K562 (cell line): ENCODE measurements around the gene INPP5D. TPM values are rescaled to one million over a fixed set of nuclear protein-coding genes. Genes with fewer than 3 reads are reported as not detected.

Experiments
- ATAC-seq: fragments of 200-7000 bp; cut with Tn5 transposase; 3 replicates; pipeline ENCODE4 v1.9.1; 2020; ENCODE audit warnings: moderate library complexity
- BruUV-seq: library from RNA; stranded (reverse); fragments of 400-500 nt; replicated peaks from 2 replicates; lab custom pipeline; 2021; lab: Mats Ljungman, UMichigan
- CTCF ChIA-PET: fragments of 300-600 bp; formaldehyde crosslinking; extraction: SDS; loops from one replicate; lab custom pipeline; 2021; ENCODE audit warnings: low intra/inter-chr PET ratio; lab: Yijun Ruan, JAX
- POLR2A ChIA-PET: fragments of 300-600, 350-650 bp; sonication (Branson Sonifier 250); formaldehyde crosslinking; extraction: SDS; loops from one replicate; lab custom pipeline; 2021; ENCODE audit warnings: antibody characterized with exemption, inconsistent platforms; lab: Yijun Ruan, JAX
- DNase-seq, 4 experiments: peaks; one replicate each; pipeline versions ENCODE4 v3.0.0 to v3.0.0-alpha.2; 2011 to 2018; ENCODE audit warnings: low spot score in 3 of 4, mixed read lengths in 3 of 4; ENCODE audit errors: extremely low read depth in 1 of 4
- FAIRE-seq: peaks from 2 replicates; lab custom pipeline; 2011; peaks lifted over from hg19 to GRCh38; lab: Jason Lieb, UNC
- H2AFZ ChIP-seq: 2 replicates; pipeline ENCODE4 v1.6.0; 2011; ENCODE audit warnings: low read depth, low read length, control low read depth, inconsistent platforms
- H3K27ac ChIP-seq: fragments of 200-600 bp; 3 replicates; pipeline ENCODE4 v1.8.0; 2011; ENCODE audit warnings: low read depth, mild to moderate bottlenecking, control low read depth, inconsistent platforms, low read length, moderate library complexity, mixed read lengths; ENCODE audit errors: extremely low read depth
- H3K27me3 ChIP-seq, 2 experiments: fragments of 300-600 bp in 1 of 2; 2 replicates in 1 of 2; 3 replicates in 1 of 2; pipeline versions ENCODE4 v1.6.0 to v1.8.0; 2011; ENCODE audit warnings: inconsistent platforms in 2 of 2, low read length in 2 of 2, mild to moderate bottlenecking in 1 of 2, mixed read lengths in 1 of 2, moderate library complexity in 1 of 2; ENCODE audit not compliant: control insufficient read depth in 2 of 2, insufficient read depth in 2 of 2
- H3K36me3 ChIP-seq: fragments of 300-600 bp; 3 replicates; pipeline ENCODE4 v1.8.0; 2011; ENCODE audit warnings: mild to moderate bottlenecking, low read length, inconsistent platforms; ENCODE audit not compliant: control insufficient read depth, insufficient read depth
- H3K4me1 ChIP-seq, 2 experiments: fragments of 200-600 bp in 1 of 2; replicated peaks in 1 of 2; 2 replicates in 1 of 2; 3 replicates in 1 of 2; pipeline versions ENCODE4 v1.5.1 to v1.8.0; 2011; ENCODE audit warnings: inconsistent platforms in 2 of 2, low read length in 2 of 2, mild to moderate bottlenecking in 1 of 2, mixed read lengths in 1 of 2, moderate library complexity in 1 of 2; ENCODE audit not compliant: control insufficient read depth in 2 of 2, insufficient read depth in 2 of 2
- H3K4me2 ChIP-seq: 2 replicates; pipeline ENCODE4 v1.6.1; 2011; ENCODE audit warnings: low read length, control low read depth, inconsistent platforms, mixed read lengths; ENCODE audit not compliant: insufficient read depth
- H3K4me3 ChIP-seq: fragments of 200-600 bp; sonication (generic), shearing (Covaris generic); 2 replicates; pipeline ENCODE4 v1.5.1; 2016; ENCODE audit warnings: control low read depth, inconsistent platforms
- H3K79me2 ChIP-seq: fragments of 200-600 bp; 3 replicates; pipeline ENCODE4 v1.8.0; 2011; ENCODE audit warnings: low read length, inconsistent platforms; ENCODE audit not compliant: control insufficient read depth, insufficient read depth
- H3K9ac ChIP-seq, 2 experiments: 2 replicates each; pipeline versions ENCODE4 v1.6.0 to v1.6.1; 2011; ENCODE audit warnings: low read depth in 2 of 2, low read length in 2 of 2, control low read depth in 1 of 2, inconsistent platforms in 1 of 2, mild to moderate bottlenecking in 1 of 2, mixed read lengths in 1 of 2; ENCODE audit not compliant: insufficient read depth in 1 of 2
- H3K9me1 ChIP-seq: one replicate; pipeline ENCODE4 v1.6.0; 2011; ENCODE audit warnings: inconsistent platforms, mild to moderate bottlenecking, low read length, moderate library complexity; ENCODE audit not compliant: control insufficient read depth, insufficient read depth
- H3K9me3 ChIP-seq: replicated peaks from 2 replicates; pipeline ENCODE4 v1.5.1; 2011; ENCODE audit warnings: low read depth, low read length, inconsistent platforms; ENCODE audit not compliant: control insufficient read depth, insufficient read depth
- H4K20me1 ChIP-seq: replicated peaks from 2 replicates; pipeline ENCODE4 v1.6.1; 2011; ENCODE audit warnings: low read length, inconsistent platforms, mixed read lengths; ENCODE audit not compliant: control insufficient read depth, insufficient read depth
- BMI1 ChIP-seq: fragments of 150-350 bp; IDR thresholded peaks from 2 replicates; pipeline ENCODE4 v1.6.1; 2014; ENCODE audit warnings: low read length
- BRD9 ChIP-seq: fragments of 450-650 bp; IDR thresholded peaks from 2 replicates; pipeline ENCODE4 v1.6.1; 2018; ENCODE audit warnings: low read depth; ENCODE audit not compliant: partially characterized antibody
- ID3 ChIP-seq, 2 experiments: fragments of 250-450 bp in 1 of 2; fragments of 450-650 bp in 1 of 2; sonication (Bioruptor Pico) in 1 of 2; IDR thresholded peaks; 2 replicates each; pipeline versions ENCODE4 v1.6.1 to v1.8.0; 2016 to 2021; ENCODE audit warnings: mild to moderate bottlenecking in 2 of 2, moderate library complexity in 2 of 2, missing compliant biosample characterization in 1 of 2, missing genetic modification characterization in 1 of 2
- IRF9 ChIP-seq: fragments of 450-650 bp; IDR thresholded peaks from 2 replicates; pipeline ENCODE4 v1.6.1; 2016; ENCODE audit warnings: missing biosample characterization, missing genetic modification characterization
- NFATC3 ChIP-seq: fragments of 450-650 bp; IDR thresholded peaks from 2 replicates; pipeline ENCODE4 v1.6.1; 2017; ENCODE audit warnings: mild to moderate bottlenecking
- NR2F6 ChIP-seq: fragments of 450-650 bp; formaldehyde crosslinking; IDR thresholded peaks from 2 replicates; pipeline ENCODE4 v1.4.0; 2020; ENCODE audit warnings: mild to moderate bottlenecking
- NUFIP1 ChIP-seq: fragments of 450-650 bp; IDR thresholded peaks from 2 replicates; pipeline ENCODE4 v1.6.1; 2018; ENCODE audit not compliant: partially characterized antibody
- POLR2G ChIP-seq: fragments of 200-400 bp; formaldehyde crosslinking; IDR thresholded peaks from 2 replicates; pipeline ENCODE4 v1.6.1; 2017; ENCODE audit warnings: low read depth, mild to moderate bottlenecking, antibody characterized with exemption, low read length, moderate library complexity
- PTBP1 ChIP-seq: fragments of 200-400 bp; formaldehyde crosslinking; IDR thresholded peaks from 2 replicates; pipeline ENCODE4 v1.6.1; 2017; ENCODE audit warnings: low read depth, low read length
- PTRF ChIP-seq: fragments of 450-650 bp; IDR thresholded peaks from 2 replicates; pipeline ENCODE4 v1.6.1; 2016; ENCODE audit warnings: mild to moderate bottlenecking, missing genetic modification characterization, missing compliant biosample characterization
- SFPQ ChIP-seq: fragments of 200-400 bp; formaldehyde crosslinking; IDR thresholded peaks from 2 replicates; pipeline ENCODE4 v1.6.1; 2017; ENCODE audit warnings: mild to moderate bottlenecking, low read depth, low read length, moderate library complexity
- SIRT6 ChIP-seq: IDR thresholded peaks from one replicate; pipeline ENCODE4 v1.6.1; 2012; ENCODE audit warnings: low read depth, mild to moderate bottlenecking, control low read depth, inconsistent platforms, low read length, moderate library complexity
- SNRNP70 ChIP-seq: fragments of 200-400 bp; formaldehyde crosslinking; optimal IDR thresholded peaks from 2 replicates; pipeline ENCODE3; 2017; ENCODE audit warnings: low read depth, low read length
- TFAP4 ChIP-seq: sonication (generic); formaldehyde crosslinking; IDR thresholded peaks from 2 replicates; pipeline ENCODE4 v1.8.0; 2022; ENCODE audit warnings: missing genetic modification reagents, mild to moderate bottlenecking, moderate library complexity, borderline replicate concordance
- ZNF124 ChIP-seq: sonication (generic); formaldehyde crosslinking; IDR thresholded peaks from 2 replicates; pipeline ENCODE4 v1.8.1; 2022; ENCODE audit warnings: missing genetic modification reagents
- ZNF764 ChIP-seq: fragments of 250-450 bp; sonication (Bioruptor Pico); IDR thresholded peaks from 2 replicates; pipeline ENCODE4 v1.4.0; 2020; ENCODE audit warnings: low read depth, mild to moderate bottlenecking, moderate library complexity
- WGBS: fragments of 100-300 bp; shearing (Covaris generic); methylation state at CpG from one replicate; pipeline ENCODE4 v1.1.6; 2016; ENCODE audit warnings: low coverage, mixed read lengths; ENCODE audit not compliant: insufficient coverage; ENCODE audit errors: missing lambda C conversion rate; 5-methylcytosine and 5-hydroxymethylcytosine counted together
- in situ Hi-C: fragments of 300-500 bp; cut with MboI; formaldehyde crosslinking; loops from 4 replicates; pipeline ENCODE4 v1.15.0; 2018; ENCODE audit warnings: inconsistent platforms, mixed read lengths
- intact Hi-C: fragments of 100-400 bp; cut with micrococcal nuclease; formaldehyde crosslinking; loops from 2 replicates; pipeline ENCODE4 v1.14.2; 2022
- polyA plus RNA-seq, 8 experiments: library from polyadenylated mRNA; depleted of rRNA in 4 of 8; stranded (reverse) in 5 of 8; unstranded in 3 of 8; fragments of >200 nt; fragmentation: Nextera tagmentation in 2 of 8; fragmentation: Illumina TruSeq in 1 of 8; extraction: Ambion mirVana in 2 of 8; extraction: Trizol in 1 of 8; gene quantifications; 2 replicates each; pipeline versions ENCODE4 v1.2.1 to v1.2.3, GENCODE V29; 2011 to 2014; ENCODE audit warnings: inconsistent platforms in 1 of 8, missing spikeins in 1 of 8
- total RNA-seq, 7 experiments: library from RNA; depleted of rRNA in 6 of 7; stranded (reverse); fragments of >200 nt in 6 of 7; fragmentation: Illumina TruSeq in 2 of 7; extraction: Trizol in 2 of 7; gene quantifications; 2 replicates each; pipeline versions ENCODE4 v1.2.1 to v1.2.3, GENCODE V29; 2011 to 2021; ENCODE audit warnings: low replicate concordance in 1 of 7

Gene INPP5D
- total and polyA plus RNA-seq, 9 of the 15 experiments (the other 6 are each of a cell fraction or from before 2014, with no cell fraction given) = 0.55 to 6.2 (median 2.2) TPM

GRCh38 chr2:233090879-233091278, 30.7 kb downstream of the INPP5D start (continued):
- no peak for TF ChIP-seq ID3 (CRISPR knock-in tag; IDR thresholded peaks at IDR 0.05)
- TF ChIP-seq ID3 (tag; IDR thresholded peaks at IDR 0.05) = no peak
- TF ChIP-seq ZNF124 (CRISPR knock-in tag) = no peak

GRCh38 chr2:233091595-233092375, 31.6 kb downstream of the INPP5D start:
- CTCF ChIA-PET = no interaction called here
- H3K4me1 ChIP-seq = peaks cover 38 to 41% of the 10 kb centered on the region in 2 experiments
- peak overlapping the region; percentile 81 for H3K27ac ChIP-seq
- no peaks in the 10 kb centered on the region for H3K27me3 ChIP-seq
- H3K9ac ChIP-seq = peak overlapping the region in 1 of 2 experiments; percentile 12; a peak in 1 of 4 replicates
- H3K9me1 ChIP-seq = peaks cover 2% of the 10 kb centered on the region
- H3K4me3 ChIP-seq = no peak overlapping the region
- DNase-seq (peak; percentile 78 to 92 (median 82)), ATAC-seq (peak; percentile 93), FAIRE-seq (peak; percentile 98)
- no peaks in the 10 kb centered on the region for H3K36me3 ChIP-seq
- H3K4me2 ChIP-seq = peak overlapping the region; percentile 53
- WGBS = under 1% methylated on average over 15 of the region's 18 CpGs
- H3K9me3 ChIP-seq = no peaks in the 10 kb centered on the region
- H2AFZ ChIP-seq = peak overlapping the region; percentile 14; the same call in 1 of the 2 replicates
- no peaks in the 10 kb centered on the region for H3K79me2 ChIP-seq
- intact Hi-C loops = no loop called here
- H4K20me1 ChIP-seq = no peaks in the 10 kb centered on the region
- in situ Hi-C loops = no loop called here
- POLR2A ChIA-PET = interaction anchor here (0.7 to 1.9 kb wide), 4 partner anchors 9 to 16 kb away, joined by 3 to 8 read pairs (median 4); no protein-coding TSS in a partner anchor
- BruUV-seq = no TSS peak
- no peak for TF ChIP-seq PTBP1
- no peak for TF ChIP-seq NUFIP1
- 0 out of 2 replicates have a peak, but pooled peaks have one; percentile 38 for TF ChIP-seq NFATC3
- TF ChIP-seq POLR2G = no peak
- no peak for TF ChIP-seq SFPQ
- no peak for TF ChIP-seq BRD9
- no peak for TF ChIP-seq IRF9 (tag)
- TF ChIP-seq TFAP4 (CRISPR knock-in tag) = peak; percentile 76
- TF ChIP-seq NR2F6 (CRISPR knock-in tag) = no peak
- no peak for TF ChIP-seq SIRT6
- no peak for TF ChIP-seq BMI1
- TF ChIP-seq ZNF764 (CRISPR knock-in tag) = no peak
- no peak for TF ChIP-seq PTRF
- TF ChIP-seq SNRNP70 = no peak
